HUES64 (cell line): ENCODE results near the gene ACOX1.
A peak's percentile ranks its signal among the peaks of the same experiment; 100 is the strongest.

Source experiments
- H3K27ac ChIP-seq: 2 replicates; pipeline ENCODE4 v1.7.0; 2013; ENCODE audit warnings: low read depth, low read length, inconsistent platforms
- H3K27me3 ChIP-seq: 2 replicates; pipeline ENCODE4 v1.6.1; 2013; ENCODE audit warnings: mild to moderate bottlenecking, low read length; ENCODE audit not compliant: insufficient read depth
- H3K36me3 ChIP-seq: 2 replicates; pipeline ENCODE4 v1.6.1; 2013; ENCODE audit warnings: mild to moderate bottlenecking, low read length; ENCODE audit not compliant: insufficient read depth
- H3K4me1 ChIP-seq: 2 replicates; pipeline ENCODE4 v1.6.1; 2013; ENCODE audit warnings: mild to moderate bottlenecking, low read length, moderate library complexity; ENCODE audit not compliant: insufficient read depth
- H3K4me3 ChIP-seq: 2 replicates; pipeline ENCODE4 v1.5.1; 2013; ENCODE audit warnings: mild to moderate bottlenecking, low read length, moderate library complexity
- H3K9ac ChIP-seq: 2 replicates; pipeline ENCODE4 v1.6.1; 2013; ENCODE audit warnings: mild to moderate bottlenecking, low read depth, low read length
- H3K9me3 ChIP-seq: 2 replicates; pipeline ENCODE4 v1.6.1; 2013; ENCODE audit warnings: low read depth, low read length; ENCODE audit not compliant: insufficient read depth
- WGBS: fragments of 150-250, 120-280 bp; methylation state at CpG from one replicate; pipeline ENCODE4 v1.1.7; 2013; ENCODE audit warnings: missing lambda C conversion rate; 5-methylcytosine and 5-hydroxymethylcytosine counted together

ACOX1 gene

DNA sequence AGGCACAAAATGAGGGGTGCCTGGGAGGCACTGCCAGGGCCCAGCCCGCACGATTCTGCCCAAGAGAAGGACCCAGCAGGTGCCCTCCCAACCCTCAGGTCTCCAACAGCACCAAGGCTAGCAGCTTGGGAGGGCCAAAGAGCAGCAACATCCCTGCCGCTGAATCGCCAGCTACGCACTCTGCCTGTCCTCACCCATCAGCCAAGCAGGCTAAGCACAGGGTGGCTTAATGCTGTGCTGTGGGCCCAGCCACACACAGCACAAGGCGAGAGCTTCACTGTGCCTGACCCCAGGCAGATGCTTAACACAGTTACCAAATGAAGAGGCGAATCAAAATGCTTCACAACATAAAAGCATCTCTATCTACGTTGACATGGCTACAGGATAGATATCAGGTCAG, 63.7 kb downstream of the ACOX1 start:
- H3K36me3 ChIP-seq = peaks cover 6% of the 10 kb centered on the region; the same call in 1 of the 2 replicates
- no peaks in the 10 kb centered on the region for H3K9me3 ChIP-seq

DNA sequence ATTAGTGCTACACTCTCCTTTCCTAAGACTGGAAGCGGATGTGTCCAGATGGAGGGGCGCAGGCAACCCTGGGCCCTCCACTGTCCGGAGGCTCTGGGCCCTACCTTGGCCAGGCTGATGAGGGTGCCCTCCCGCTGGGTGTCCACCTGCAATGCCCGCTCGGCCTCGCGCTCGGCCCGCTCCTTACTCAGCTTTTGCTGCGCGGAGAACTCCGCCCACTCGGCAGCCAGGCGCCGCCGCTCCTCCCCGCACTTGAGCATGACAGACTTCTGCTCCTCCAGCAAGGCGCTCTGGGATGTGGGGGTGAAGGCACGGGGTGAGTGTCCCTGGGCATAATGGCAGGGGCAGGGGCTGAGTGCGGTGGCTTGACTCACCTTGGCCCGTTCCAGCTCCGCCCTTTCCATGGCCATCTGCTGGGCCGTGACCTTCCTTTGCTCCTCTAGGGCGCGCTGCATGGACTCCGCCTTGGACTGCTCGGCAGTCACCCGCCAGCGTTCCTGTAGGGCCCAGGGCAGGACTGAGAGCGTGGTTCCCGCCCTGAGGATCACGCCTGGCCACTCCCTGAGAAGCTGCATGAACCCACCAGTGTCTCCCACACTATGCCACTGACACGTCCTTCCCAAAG, 64.2 kb downstream of the ACOX1 start:
- peaks cover 3% of the 10 kb centered on the region; the same call in 1 of the 2 replicates for H3K4me1 ChIP-seq
- H3K27me3 ChIP-seq = no peaks in the 10 kb centered on the region
- WGBS = 93% methylated on average over 34 of the region's 34 CpGs
- H3K9ac ChIP-seq = no peak overlapping the region
- H3K27ac ChIP-seq = no peak overlapping the region
- H3K4me3 ChIP-seq = no peak overlapping the region
- peaks cover 6% of the 10 kb centered on the region; the same call in 1 of the 2 replicates for H3K36me3 ChIP-seq
- no peaks in the 10 kb centered on the region for H3K9me3 ChIP-seq

More for the DNA sequence above, 63.7 kb downstream of the ACOX1 start:
- WGBS = 83% methylated on average over 8 of the region's 8 CpGs
- no peak overlapping the region for H3K4me3 ChIP-seq
- no peak overlapping the region for H3K9ac ChIP-seq
- no peaks in the 10 kb centered on the region for H3K27me3 ChIP-seq
- H3K27ac ChIP-seq = no peak overlapping the region
- H3K4me1 ChIP-seq = peaks cover 3% of the 10 kb centered on the region; the same call in 1 of the 2 replicates

DNA sequence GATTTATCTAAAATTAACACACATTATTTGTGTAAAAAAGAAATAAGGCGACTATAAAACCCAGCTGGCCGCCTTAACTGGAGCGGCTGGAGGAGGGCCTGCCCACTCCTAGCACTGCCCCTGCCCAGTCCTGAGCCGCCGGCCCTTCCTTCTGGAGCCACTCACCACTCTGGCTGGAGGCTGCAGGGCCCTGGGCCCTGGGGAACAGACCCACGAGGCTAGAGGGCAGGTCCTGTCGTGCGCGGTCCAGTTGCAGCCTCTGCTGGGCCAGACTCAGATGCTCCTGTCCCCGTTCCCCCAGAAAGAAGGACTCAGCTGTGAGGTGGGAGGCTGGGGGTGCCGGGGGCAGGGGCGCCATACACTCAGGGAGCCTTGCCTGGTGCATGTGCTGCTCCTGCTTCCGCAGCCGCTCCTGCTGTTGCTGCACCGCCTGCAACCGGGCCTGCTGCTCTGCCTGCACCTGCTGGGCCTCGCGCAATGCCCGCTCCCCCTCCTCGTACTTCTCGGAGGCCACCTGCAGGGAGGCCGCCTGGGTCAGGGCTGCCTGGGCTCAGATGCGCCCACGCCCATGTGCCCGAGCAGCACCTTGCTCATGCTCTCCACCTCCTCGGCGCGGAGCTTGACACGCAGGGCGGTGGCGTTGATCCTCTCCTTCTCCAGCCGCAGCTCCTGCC, 65.3 kb downstream of the ACOX1 start:
- Histone ChIP-seq H3K4me1 (peaks cover 3% of the 10 kb centered on the region; the same call in 1 of the 2 replicates), H3K9ac (no peak overlapping the region), H3K4me3 (no peak overlapping the region), H3K9me3 (no peaks in the 10 kb centered on the region), H3K27ac (no peak overlapping the region), H3K36me3 (peaks cover 6% of the 10 kb centered on the region; the same call in 1 of the 2 replicates), H3K27me3 (no peaks in the 10 kb centered on the region)
- WGBS = 92% methylated on average over 32 of the region's 32 CpGs

DNA sequence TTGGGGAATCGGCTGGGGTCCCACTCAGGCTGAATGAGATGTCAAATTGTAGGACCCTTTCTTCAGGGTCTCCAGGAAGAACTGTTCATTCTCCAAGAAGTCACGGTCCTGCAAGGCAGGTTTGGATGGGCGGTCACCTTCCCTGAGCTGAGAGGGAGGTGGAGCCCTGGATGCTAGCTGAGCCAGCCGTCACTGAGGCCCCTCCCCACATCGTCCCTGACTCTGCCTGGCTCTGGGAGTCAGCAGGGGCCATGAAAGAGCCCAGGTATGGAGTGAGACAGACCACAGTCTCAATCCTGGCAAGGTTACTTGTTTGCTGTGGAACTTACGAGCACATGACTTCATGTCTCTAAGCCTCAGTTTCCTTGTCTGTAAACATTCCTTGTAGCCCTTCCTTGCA, 68.3 kb downstream of the ACOX1 start:
- Histone ChIP-seq H3K27me3 (no peaks in the 10 kb centered on the region), H3K36me3 (peaks cover 6% of the 10 kb centered on the region; the same call in 1 of the 2 replicates), H3K4me1 (peaks cover 3% of the 10 kb centered on the region; the same call in 1 of the 2 replicates), H3K9ac (peak overlapping the region; percentile 53; the same call in 1 of the 2 replicates), H3K27ac (0 out of 2 replicates have a peak overlapping the region, but pooled peaks have one; percentile 25), H3K4me3 (no peak overlapping the region), H3K9me3 (no peaks in the 10 kb centered on the region)
- 68% methylated on average over 6 of the region's 6 CpGs for whole genome bisulfite sequencing

DNA sequence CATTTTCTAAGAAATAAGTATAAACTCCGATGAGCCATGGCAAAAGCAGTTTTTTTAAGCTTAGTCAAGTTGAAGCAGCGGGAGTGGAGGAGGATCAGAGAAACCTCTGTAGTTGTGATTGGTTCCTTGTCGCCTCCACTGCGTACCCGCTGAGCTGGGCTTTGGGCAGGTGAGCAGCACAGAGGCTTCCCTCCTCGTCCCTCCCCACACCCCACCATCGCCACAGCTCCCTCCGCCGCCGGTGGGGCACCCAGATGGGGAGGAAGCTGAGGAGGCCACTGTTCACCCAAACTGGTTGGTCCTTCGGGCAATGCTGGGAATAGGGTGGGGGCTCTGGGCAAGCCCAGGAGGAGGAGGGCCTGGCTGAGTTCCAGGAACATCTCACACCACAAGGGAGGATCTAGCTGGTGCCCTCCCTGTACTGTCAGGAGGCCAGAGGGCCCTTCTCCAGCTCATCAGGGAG, 69.1 kb downstream of the ACOX1 start:
- Histone ChIP-seq H3K27ac (no peak overlapping the region), H3K9ac (no peak overlapping the region), H3K9me3 (no peaks in the 10 kb centered on the region)

DNA sequence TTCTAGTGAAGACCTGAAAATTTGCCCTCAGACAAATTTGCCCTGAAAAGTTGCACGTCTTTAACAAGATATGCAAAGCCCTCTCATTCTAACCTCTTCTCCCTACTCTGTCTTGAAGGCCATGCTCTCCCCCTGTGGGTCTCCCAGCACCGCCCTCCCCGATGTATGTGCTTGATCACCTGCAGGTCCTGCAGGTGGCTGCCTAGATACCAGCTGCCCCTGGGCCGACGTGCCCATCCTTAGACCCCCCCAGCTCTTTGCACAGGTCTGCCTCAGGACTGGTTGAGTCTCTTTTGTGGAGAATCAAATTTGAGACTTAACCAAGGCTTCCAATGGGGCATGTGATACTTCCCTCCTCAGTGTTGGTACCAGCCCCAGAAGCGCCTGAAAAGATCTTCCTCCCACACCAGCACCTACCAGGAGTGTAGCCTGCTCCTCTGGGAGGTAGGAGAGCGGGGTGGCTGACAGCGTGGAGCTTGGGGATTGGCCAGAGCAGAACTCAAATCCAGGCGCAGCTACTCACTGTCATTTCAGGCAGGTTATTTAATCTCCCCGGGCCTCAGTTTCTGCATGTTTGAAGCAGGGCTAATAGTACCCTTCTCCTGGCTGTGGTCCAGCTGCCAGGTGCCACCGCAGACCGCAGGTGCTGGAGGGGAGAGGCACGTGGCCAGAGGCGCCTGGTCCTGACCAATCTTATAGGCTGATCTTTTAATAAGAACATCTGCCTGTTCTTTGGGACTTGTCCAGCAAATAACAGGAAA, 69.7 kb downstream of the ACOX1 start:
- WGBS = 86% methylated on average over 14 of the region's 14 CpGs
- H3K4me3 ChIP-seq = no peak overlapping the region
- peaks cover 3% of the 10 kb centered on the region; the same call in 1 of the 2 replicates for H3K36me3 ChIP-seq
- H3K9me3 ChIP-seq = no peaks in the 10 kb centered on the region
- no peak overlapping the region for H3K9ac ChIP-seq
- H3K27me3 ChIP-seq = no peaks in the 10 kb centered on the region
- H3K27ac ChIP-seq = no peak overlapping the region
- peaks cover 3% of the 10 kb centered on the region; the same call in 1 of the 2 replicates for H3K4me1 ChIP-seq

More for the DNA sequence above, 69.1 kb downstream of the ACOX1 start:
- Histone ChIP-seq H3K27me3 (no peaks in the 10 kb centered on the region), H3K4me3 (no peak overlapping the region), H3K4me1 (peaks cover 3% of the 10 kb centered on the region; the same call in 1 of the 2 replicates), H3K36me3 (peaks cover 6% of the 10 kb centered on the region; the same call in 1 of the 2 replicates)
- WGBS = 91% methylated on average over 9 of the region's 11 CpGs

DNA sequence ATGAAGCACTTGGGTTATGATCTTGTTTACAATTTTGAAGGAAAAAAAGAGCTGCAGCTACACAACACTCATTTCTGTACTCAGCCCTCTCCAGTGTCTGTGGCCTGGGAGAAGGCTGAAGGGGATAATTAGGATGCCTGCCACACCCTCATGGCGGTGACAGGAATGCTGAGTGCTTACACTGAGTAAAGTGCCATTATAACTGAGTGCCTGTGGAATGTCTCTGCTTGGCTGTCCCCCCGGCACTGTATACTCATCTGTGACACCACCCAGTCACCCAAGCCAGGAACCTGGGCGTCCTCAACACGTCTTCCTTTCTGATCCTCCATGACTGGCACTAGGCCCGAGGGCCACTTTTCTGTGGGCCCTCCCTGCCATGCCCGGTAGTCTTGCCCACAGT, 70.8 kb downstream of the ACOX1 start:
- H3K4me3 ChIP-seq = no peak overlapping the region
- H3K9ac ChIP-seq = no peak overlapping the region
- WGBS = 87% methylated on average over 6 of the region's 6 CpGs
- H3K9me3 ChIP-seq = no peaks in the 10 kb centered on the region
- no peaks in the 10 kb centered on the region for H3K27me3 ChIP-seq
- H3K36me3 ChIP-seq = peaks cover 3% of the 10 kb centered on the region; the same call in 1 of the 2 replicates
- H3K27ac ChIP-seq = no peak overlapping the region
- H3K4me1 ChIP-seq = peaks cover 3% of the 10 kb centered on the region; the same call in 1 of the 2 replicates

DNA sequence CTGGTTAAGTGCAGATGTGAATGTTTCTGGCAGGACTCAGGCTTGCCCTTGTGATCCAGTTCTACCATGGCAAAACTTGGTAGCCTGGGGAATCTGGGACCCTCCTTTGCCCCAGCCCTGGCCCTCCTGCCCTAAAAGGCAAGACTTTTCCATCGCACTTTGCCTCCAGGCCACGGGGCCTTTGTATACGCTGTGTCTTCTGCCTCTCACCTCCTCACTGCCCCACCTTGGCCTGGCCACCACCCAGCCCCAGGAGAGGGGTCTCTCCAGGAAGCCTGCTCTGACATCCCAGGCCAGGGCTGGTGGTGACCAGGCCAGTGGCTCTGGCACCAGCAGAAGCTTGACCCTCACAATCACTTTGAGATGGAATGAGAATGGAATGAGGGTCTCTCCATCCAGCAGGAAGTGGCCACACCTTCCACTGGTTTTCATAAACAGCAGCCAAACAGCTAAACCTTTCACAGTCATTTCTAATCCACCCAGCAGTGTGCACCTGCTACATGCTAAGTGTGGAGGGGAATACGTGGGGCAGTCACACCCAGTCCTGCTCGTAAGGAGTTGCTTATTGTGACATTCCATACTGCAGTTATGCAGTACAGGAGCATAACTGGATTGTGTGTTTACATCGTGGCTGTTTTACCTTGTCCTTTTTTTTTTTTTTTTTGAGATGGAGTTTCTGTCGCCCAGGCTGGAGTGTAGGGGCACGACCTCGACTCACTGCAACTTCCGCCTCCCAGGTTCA, 72.7 kb downstream of the ACOX1 start:
- WGBS = 92% methylated on average over 9 of the region's 10 CpGs
- H3K9ac ChIP-seq = no peak overlapping the region
- H3K27me3 ChIP-seq = no peaks in the 10 kb centered on the region
- no peak overlapping the region for H3K4me3 ChIP-seq
- no peak overlapping the region for H3K27ac ChIP-seq
- H3K9me3 ChIP-seq = no peaks in the 10 kb centered on the region
- peaks cover 3% of the 10 kb centered on the region; the same call in 1 of the 2 replicates for H3K4me1 ChIP-seq
- H3K36me3 ChIP-seq = peaks cover 17% of the 10 kb centered on the region

DNA sequence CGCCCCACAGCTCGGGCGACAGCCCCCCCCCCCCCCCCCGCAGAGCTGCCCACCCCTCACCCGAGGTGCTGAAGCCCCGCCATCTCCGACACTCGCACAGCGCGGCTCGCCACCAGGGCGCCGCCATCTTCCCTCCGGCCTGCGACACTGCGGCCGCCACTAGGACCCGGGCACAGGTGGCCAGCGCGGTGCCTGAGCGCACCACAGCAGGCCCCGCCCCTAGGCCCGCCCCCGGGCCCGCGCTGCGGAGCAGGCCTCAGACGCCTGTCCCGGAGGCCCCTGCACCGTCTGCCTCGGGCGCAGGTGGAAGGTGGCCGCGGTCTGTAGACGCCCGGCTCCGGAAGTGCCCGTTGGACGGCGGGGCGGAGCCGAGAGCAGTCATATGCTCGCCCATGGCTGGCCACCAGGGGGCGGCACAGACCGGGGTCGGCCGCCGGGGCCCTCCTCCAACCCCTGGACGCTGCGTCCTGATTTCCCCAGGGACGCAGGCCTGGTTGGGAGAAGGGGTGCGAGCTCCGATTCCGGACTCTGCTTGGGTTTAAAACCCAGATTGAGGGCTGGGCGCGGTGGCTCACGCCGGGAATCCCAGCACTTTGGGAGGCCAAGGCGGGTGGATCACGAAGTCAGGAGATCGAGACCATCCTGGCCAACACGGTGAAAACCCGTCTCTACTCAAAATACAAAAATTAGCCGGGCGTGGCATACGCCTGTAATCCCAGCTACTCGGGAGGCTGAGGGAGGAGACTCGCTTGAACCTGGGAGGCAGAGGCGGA, 74.0 kb downstream of the ACOX1 start, which contains the start of gene MRPL38:
Gene MRPL38, minus strand, starts transcription at position 136 of the 773 bp plus-strand sequence. Its CDS starts 9 bp downstream, at position 127.
- peak within 1 kb of the TSS; percentile 83 for H3K27ac ChIP-seq
- peaks cover 30% of the 10 kb centered on the region for H3K36me3 ChIP-seq
- no peaks in the 10 kb centered on the region for H3K27me3 ChIP-seq
- H3K9me3 ChIP-seq = no peaks in the 10 kb centered on the region
- 8% methylated on average over 66 of the region's 69 CpGs for WGBS
- peak within 1 kb of the TSS; percentile 88 for H3K9ac ChIP-seq
- H3K4me1 ChIP-seq = no peaks in the 10 kb centered on the region
- H3K4me3 ChIP-seq = peak within 1 kb of the TSS; percentile 88

DNA sequence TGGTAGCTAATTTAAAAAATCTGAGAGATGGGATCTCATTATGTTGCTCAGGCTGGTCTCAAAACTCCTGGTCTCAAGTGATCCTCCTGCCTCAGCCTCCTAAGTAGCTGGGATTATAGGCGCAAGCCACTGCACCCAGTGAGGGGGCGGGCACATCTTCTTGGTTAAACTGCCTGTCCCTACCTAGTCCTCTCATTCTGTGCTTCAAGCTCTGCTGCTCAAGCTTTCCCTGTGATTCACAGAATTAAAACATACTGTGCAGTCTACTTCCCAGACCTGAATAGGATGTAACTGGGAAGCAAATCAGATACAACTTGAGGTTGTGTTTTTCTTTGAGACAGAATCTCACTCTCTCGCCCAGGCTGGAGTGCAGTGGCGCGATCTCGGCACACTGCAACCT, 76.6 kb downstream of the ACOX1 start:
- Histone ChIP-seq H3K36me3 (peaks cover 45% of the 10 kb centered on the region), H3K9ac (no peak overlapping the region), H3K4me3 (no peak overlapping the region), H3K27me3 (no peaks in the 10 kb centered on the region), H3K9me3 (no peaks in the 10 kb centered on the region), H3K4me1 (peaks cover 3% of the 10 kb centered on the region; the same call in 1 of the 2 replicates), H3K27ac (no peak overlapping the region)
- whole genome bisulfite sequencing = 97% methylated on average over 6 of the region's 6 CpGs
